GM21447 (cell line): ENCODE measurements around the gene PPTC7.
"Not testable (repeated sequence)": the region's sequence is repeated elsewhere in the genome, so short reads cannot be mapped to it uniquely, and the experiment has no call there.

Source experiments
- ATAC-seq: cut with Tn5 transposase; IDR thresholded peaks from one replicate; pipeline ENCODE4 v1.9.1; 2021; ENCODE audit not compliant: unreplicated experiment

The PPTC7 gene

GRCh38 chr12:110583137-110584059 lies at the start of gene PPTC7:
Gene PPTC7, minus strand, starts transcription at chr12:110583318. Its CDS starts 287 bp downstream, at chr12:110583031.
- ATAC-seq = peak; percentile 72

- no peak for ATAC-seq
Measured at GRCh38 chr12:110627500-110628195, 44.5 kb upstream of the PPTC7 start.

- ATAC-seq = no peak
Measured at GRCh38 chr12:110622582-110622981, 39.5 kb upstream of the PPTC7 start.

GRCh38 chr12:110619534-110619953 lies 36.4 kb upstream of the PPTC7 start:
- peak; percentile 48 for ATAC-seq

- no peak for ATAC-seq
Measured at GRCh38 chr12:110616471-110617115, 33.5 kb upstream of the PPTC7 start.

- no peak for ATAC-seq
Measured at GRCh38 chr12:110615171-110615570, 32.1 kb upstream of the PPTC7 start.

- peak; percentile 89 for ATAC-seq
Measured at GRCh38 chr12:110613771-110614684, 30.9 kb upstream of the PPTC7 start, which contains the start of gene TCTN1. Gene TCTN1, plus strand, starts transcription at chr12:110614129. Its CDS starts 54 bp downstream, at chr12:110614183.

- ATAC-seq = no peak
Measured at GRCh38 chr12:110613071-110613770, 30.1 kb upstream of the PPTC7 start.

- peak; percentile 23 for ATAC-seq
Measured at GRCh38 chr12:110606253-110606611, 23.1 kb upstream of the PPTC7 start.

GRCh38 chr12:110602085-110602814 lies 19.1 kb upstream of the PPTC7 start:
- ATAC-seq = not testable (repeated sequence)

- no peak for ATAC-seq
Measured at GRCh38 chr12:110600254-110600653, 17.1 kb upstream of the PPTC7 start.

- ATAC-seq = no peak
Measured at GRCh38 chr12:110599334-110599733, 16.2 kb upstream of the PPTC7 start.

- ATAC-seq = no peak
Measured at GRCh38 chr12:110597885-110598284, 14.8 kb upstream of the PPTC7 start.

- ATAC-seq = not testable (repeated sequence)
Measured at GRCh38 chr12:110592919-110593318, 9.8 kb upstream of the PPTC7 start.

GRCh38 chr12:110592078-110592477 lies 9.0 kb upstream of the PPTC7 start:
- ATAC-seq = no peak

GRCh38 chr12:110591451-110592051 lies 8.4 kb upstream of the PPTC7 start:
- ATAC-seq = peak; percentile 14

- peak; percentile 78 for ATAC-seq
Measured at GRCh38 chr12:110590806-110591326, 7.7 kb upstream of the PPTC7 start.

- no peak for ATAC-seq
Measured at GRCh38 chr12:110590059-110590458, 6.9 kb upstream of the PPTC7 start.
